K562 (cell line): Measurements from ENCODE around the gene DDX39A. TPM values are rescaled to one million over a fixed set of nuclear protein-coding genes. Genes with fewer than 3 reads are reported as not detected.

Experiments
- CEBPG ChIP-seq, 3 experiments: fragments of 200-800 bp in 1 of 3; sonication (Bioruptor generic) in 1 of 3; sonication (generic) in 1 of 3; formaldehyde crosslinking in 1 of 3; IDR thresholded peaks in 2 of 3; conservative IDR thresholded peaks in 1 of 3; 2 replicates each; pipeline versions ENCODE4 v1.6.1 to v1.8.0; 2016 to 2022; ENCODE audit warnings: missing compliant biosample characterization in 2 of 3, missing genetic modification characterization in 2 of 3, mild to moderate bottlenecking in 1 of 3, missing genetic modification reagents in 1 of 3
- E2F6 ChIP-seq, 2 experiments: IDR thresholded peaks; 2 replicates each; pipeline ENCODE4 v1.6.1; 2011; ENCODE audit warnings: borderline replicate concordance in 1 of 2, control low read depth in 1 of 2, low read depth in 1 of 2, low read length in 1 of 2, mild to moderate bottlenecking in 1 of 2, mixed read lengths in 1 of 2, moderate library complexity in 1 of 2; ENCODE audit not compliant: insufficient read depth in 1 of 2, insufficient read length in 1 of 2, poor library complexity in 1 of 2, severe bottlenecking in 1 of 2; ENCODE audit errors: extremely low read depth in 1 of 2
- HDAC8 ChIP-seq: fragments of 450-650 bp; IDR thresholded peaks from 2 replicates; pipeline ENCODE4 v1.6.1; 2016; ENCODE audit warnings: mild to moderate bottlenecking, missing genetic modification characterization, moderate library complexity, missing compliant biosample characterization
- KDM4B ChIP-seq, 2 experiments: fragments of 450-650 bp in 1 of 2; sonication (generic) in 1 of 2; IDR thresholded peaks; 2 replicates each; pipeline ENCODE4 v1.6.1; 2016 to 2017; ENCODE audit warnings: borderline replicate concordance in 2 of 2, antibody characterized with exemption in 1 of 2, low read depth in 1 of 2, mild to moderate bottlenecking in 1 of 2
- KLF6 ChIP-seq: fragments of 250-450 bp; sonication (Bioruptor Pico); IDR thresholded peaks from 2 replicates; pipeline ENCODE4 v1.4.0; 2020; ENCODE audit warnings: mild to moderate bottlenecking, moderate library complexity, borderline replicate concordance
- MNT ChIP-seq, 2 experiments: fragments of 450-650 bp; conservative IDR thresholded peaks; 2 replicates each; pipeline ENCODE4 v1.6.1; 2017; ENCODE audit warnings: mild to moderate bottlenecking in 2 of 2, moderate library complexity in 2 of 2
- NEUROD1 ChIP-seq: fragments of 150-350 bp; IDR thresholded peaks from 2 replicates; pipeline ENCODE4 v1.6.1; 2014; ENCODE audit warnings: borderline replicate concordance, low read length, low read depth; ENCODE audit not compliant: partially characterized antibody
- PCBP2 ChIP-seq: fragments of 200-400 bp; formaldehyde crosslinking; IDR thresholded peaks from 2 replicates; pipeline ENCODE4 v1.6.1; 2018; ENCODE audit warnings: low read length, low read depth, mild to moderate bottlenecking, moderate library complexity; ENCODE audit not compliant: poor library complexity, severe bottlenecking
- POLR2H ChIP-seq: IDR thresholded peaks from 2 replicates; pipeline ENCODE4 v1.6.1; 2016; ENCODE audit warnings: missing genetic modification characterization, low read depth, mild to moderate bottlenecking, control low read depth, missing compliant biosample characterization, moderate library complexity
- RHOXF2B ChIP-seq: fragments of 250-450 bp; sonication (Bioruptor Pico); conservative IDR thresholded peaks from 2 replicates; pipeline ENCODE4 v1.5.1; 2021
- SRF ChIP-seq, 2 experiments: fragments of 250-450, 450-650 bp in 1 of 2; sonication (Bioruptor Pico) in 1 of 2; sonication (generic) in 1 of 2; formaldehyde crosslinking; IDR thresholded peaks; 2 replicates each; pipeline versions ENCODE4 v1.5.0 to v1.5.1; 2020 to 2022; ENCODE audit warnings: mild to moderate bottlenecking in 1 of 2, missing genetic modification reagents in 1 of 2
- TRIM28 ChIP-seq: fragments of 450-650 bp; IDR thresholded peaks from 2 replicates; pipeline ENCODE4 v1.6.1; 2017
- XRCC4 ChIP-seq: IDR thresholded peaks from one replicate; pipeline ENCODE4 v1.6.1; 2011; ENCODE audit not compliant: insufficient read depth, insufficient read length; ENCODE audit errors: extremely low read depth
- ZNF395 ChIP-seq: fragments of 200-800 bp; sonication (Bioruptor generic); IDR thresholded peaks from 2 replicates; pipeline ENCODE4 v1.6.1; 2017; ENCODE audit warnings: missing genetic modification characterization, missing compliant biosample characterization
- ZNF512 ChIP-seq: IDR thresholded peaks from 2 replicates; pipeline ENCODE4 v1.6.1; 2016; ENCODE audit warnings: missing genetic modification characterization, missing compliant biosample characterization
- polyA plus RNA-seq, 8 experiments: library from polyadenylated mRNA; depleted of rRNA in 4 of 8; stranded (reverse) in 5 of 8; unstranded in 3 of 8; fragments of >200 nt; fragmentation: Nextera tagmentation in 2 of 8; fragmentation: Illumina TruSeq in 1 of 8; extraction: Ambion mirVana in 2 of 8; extraction: Trizol in 1 of 8; gene quantifications; 2 replicates each; pipeline versions ENCODE4 v1.2.1 to v1.2.3, GENCODE V29; 2011 to 2014; ENCODE audit warnings: inconsistent platforms in 1 of 8, missing spikeins in 1 of 8
- total RNA-seq, 7 experiments: library from RNA; depleted of rRNA in 6 of 7; stranded (reverse); fragments of >200 nt in 6 of 7; fragmentation: Illumina TruSeq in 2 of 7; extraction: Trizol in 2 of 7; gene quantifications; 2 replicates each; pipeline versions ENCODE4 v1.2.1 to v1.2.3, GENCODE V29; 2011 to 2021; ENCODE audit warnings: low replicate concordance in 1 of 7

Gene DDX39A
- total and polyA plus RNA-seq, 9 of the 15 experiments (the other 6 are each of a cell fraction or from before 2014, with no cell fraction given), result 90.3 to 250 (median 188) TPM

GRCh38 chr19:14419106-14419813, at the start of gene DDX39A (continued):
- TF ChIP-seq ZNF395 (CRISPR knock-in tag) (peak; percentile 79; the same call in 1 of the 2 replicates), MNT (conservative IDR thresholded peaks at IDR 0.05) (peak; percentile 96 to 98), PCBP2 (no peak), CEBPG (CRISPR knock-in tag; IDR thresholded peaks at IDR 0.05) (peak; percentile 52), CEBPG (tag; conservative IDR thresholded peaks at IDR 0.05 in 1 of 2, IDR thresholded peaks at IDR 0.05 in 1 of 2) (peak in 1 of 2 experiments; percentile 49; a peak in 1 of 4 replicates), KDM4B (IDR thresholded peaks at IDR 0.05; ENCODE audit: borderline replicate concordance in 2 of 2, low read depth in 1 of 2) (no peak; a peak in 1 of 4 replicates), ZNF512 (tag) (no peak), RHOXF2B (CRISPR knock-in tag) (no peak), TRIM28 (no peak), E2F6 (IDR thresholded peaks at IDR 0.05; ENCODE audit: borderline replicate concordance in 1 of 2, extremely low read depth in 1 of 2, insufficient read depth in 1 of 2, insufficient read length in 1 of 2, low read depth in 1 of 2, low read length in 1 of 2, poor library complexity in 1 of 2, severe bottlenecking in 1 of 2) (peak; percentile 69 to 93), NEUROD1 (peak; percentile 97), XRCC4 (no peak), KLF6 (CRISPR knock-in tag) (peak; percentile 98), SRF (CRISPR knock-in tag; IDR thresholded peaks at IDR 0.05) (0 out of 4 replicates have a peak, but pooled peaks of 1 of the 2 experiments have one; percentile 42), HDAC8 (tag) (no peak), POLR2H (tag) (peak; percentile 92)
